ENCODE measurements around the gene APOB.

APOB gene

GRCh38 chr2:21043744-21044532, at the start of gene APOB:
TSS of gene APOB (minus strand) at chr2:21044073. CDS start at chr2:21043945, 128 bp downstream.
- no peak for DNase-seq

GRCh38 chr2:21092308-21092869, 48.5 kb upstream of the APOB start:
- DNase-seq, result no peak

GRCh38 chr2:21084401-21084800, 40.5 kb upstream of the APOB start:
- DNase-seq, result no peak

- DNase-seq, result no peak
These were observed 39.6 kb upstream of the APOB start for GRCh38 chr2:21083482-21083881.

GRCh38 chr2:21078296-21078695, 34.4 kb upstream of the APOB start:
- no peak for DNase-seq

- no peak for DNase-seq
These were observed 28.8 kb upstream of the APOB start for GRCh38 chr2:21072477-21073242.

- DNase-seq, result no peak
These were observed 26.7 kb upstream of the APOB start for GRCh38 chr2:21070341-21071257.

GRCh38 chr2:21069746-21070340, 26.0 kb upstream of the APOB start:
- no peak for DNase-seq

GRCh38 chr2:21067859-21068537, 24.1 kb upstream of the APOB start:
- no peak for DNase-seq

- DNase-seq, result no peak
These were observed 23.3 kb upstream of the APOB start for GRCh38 chr2:21067125-21067524.

GRCh38 chr2:21059885-21060610, 16.2 kb upstream of the APOB start:
- no peak for DNase-seq

GRCh38 chr2:21057097-21057496, 13.2 kb upstream of the APOB start:
- DNase-seq, result no peak

GRCh38 chr2:21055879-21056790, 12.3 kb upstream of the APOB start:
- no peak for DNase-seq

GRCh38 chr2:21055451-21055850, 11.6 kb upstream of the APOB start:
- DNase-seq, result no peak

GRCh38 chr2:21054011-21054410, 10.1 kb upstream of the APOB start:
- DNase-seq, result no peak

- no peak for DNase-seq
These were observed 8.2 kb upstream of the APOB start for GRCh38 chr2:21052044-21052443.

GRCh38 chr2:21050164-21050563, 6.3 kb upstream of the APOB start:
- DNase-seq, result no peak

- no peak for DNase-seq
These were observed 3.5 kb upstream of the APOB start for GRCh38 chr2:21047141-21048009.

GRCh38 chr2:21046506-21046905, 2.6 kb upstream of the APOB start:
- DNase-seq, result no peak

Measured in NCI-H1694 (cell line).